ENCODE measurements around the gene PCCA.
A peak's percentile ranks its signal among the peaks of the same experiment; 100 is the strongest.
"Not testable (repeated sequence)": the region's sequence is repeated elsewhere in the genome, so short reads cannot be mapped to it uniquely, and the experiment has no call there.

Gene PCCA

DNA sequence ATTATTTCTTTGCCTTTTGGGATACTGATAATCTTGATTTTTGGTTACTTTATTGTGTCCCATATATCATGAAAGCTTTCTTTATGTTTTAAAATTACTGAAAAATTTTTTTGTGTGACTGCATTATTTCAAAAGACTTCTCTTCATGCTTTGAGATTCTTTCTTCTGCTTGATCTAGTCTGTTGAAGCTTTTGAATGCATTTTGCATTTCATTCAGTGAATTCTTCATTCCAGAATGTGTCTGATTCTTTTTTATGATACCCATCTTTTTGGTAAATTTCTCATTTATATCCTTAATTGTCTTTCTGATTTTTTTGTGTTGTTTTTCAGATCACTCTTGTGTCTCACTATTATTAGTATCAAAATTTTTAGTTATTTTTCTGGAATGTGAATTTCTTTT lies 289.6 kb downstream of the PCCA start:
- no peak for DNase-seq

DNA sequence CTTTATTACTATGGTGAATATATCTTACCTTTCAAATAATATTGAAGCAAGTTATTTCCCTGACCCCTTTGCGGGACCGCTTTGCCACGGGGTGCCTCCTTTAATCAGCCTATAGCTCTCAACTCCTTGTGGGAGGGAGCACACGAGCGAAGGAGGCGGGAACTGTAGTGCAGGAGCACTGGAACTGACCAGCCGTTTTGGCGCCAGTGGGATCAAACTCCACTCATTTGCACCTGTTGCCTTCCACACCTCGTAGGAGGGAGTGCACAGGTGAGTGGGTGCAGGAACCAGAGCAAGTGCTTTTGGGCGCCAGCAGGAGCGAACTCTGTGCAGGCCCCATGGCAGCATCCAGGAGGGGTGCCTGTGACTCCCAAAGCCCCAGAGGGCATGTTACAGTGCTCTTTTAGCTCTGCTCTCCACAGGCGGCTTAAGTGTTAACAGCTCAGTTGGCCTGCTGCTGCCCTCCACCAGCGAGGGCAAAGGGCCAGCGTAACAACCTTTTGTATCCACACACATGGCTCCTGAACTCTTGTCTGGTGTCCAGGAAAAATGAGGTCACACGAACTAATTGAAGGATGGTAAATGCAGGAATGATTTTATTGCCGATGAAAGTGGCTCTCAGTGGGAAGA lies 292.8 kb downstream of the PCCA start:
- DNase-seq = no peak

DNA sequence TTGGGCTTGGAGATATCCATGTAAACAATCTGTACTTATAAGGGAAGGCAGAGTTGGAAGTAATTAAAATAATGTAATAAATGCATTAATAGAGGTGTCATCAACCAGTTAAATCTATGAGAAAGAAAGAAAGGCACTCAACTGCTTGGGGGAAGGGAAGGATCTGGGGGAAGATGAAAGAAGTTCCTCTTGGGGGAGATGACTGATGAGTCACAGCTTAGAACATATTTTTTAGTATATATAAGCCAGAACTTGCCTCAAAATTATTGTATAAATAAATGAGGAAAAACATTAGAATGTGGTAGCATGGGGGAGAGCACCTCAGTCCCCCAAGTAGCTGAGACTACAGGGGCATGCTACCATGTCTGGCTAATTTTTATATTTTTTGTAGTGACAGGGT lies 293.9 kb downstream of the PCCA start:
- DNase-seq = peak; percentile 74

DNA sequence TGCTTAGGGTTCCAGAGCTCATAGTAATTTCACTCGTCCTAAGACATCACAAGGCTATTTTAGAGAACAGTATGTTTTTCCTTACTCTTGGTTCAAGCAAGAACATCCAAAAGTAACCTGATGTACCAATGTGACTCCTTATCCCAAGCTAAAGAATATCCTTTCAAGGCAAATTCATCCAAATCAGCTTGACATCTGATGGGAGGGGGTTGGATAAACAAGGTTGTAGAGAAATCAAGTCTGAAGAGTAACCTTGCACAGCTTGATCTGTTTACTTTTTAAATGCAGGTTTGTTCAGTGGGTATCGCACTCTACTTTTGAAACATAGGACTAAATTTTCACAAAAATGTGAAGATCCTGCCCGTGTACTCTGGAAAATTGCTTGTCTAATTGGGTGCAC lies 298.5 kb downstream of the PCCA start:
- DNase-seq = no peak

DNA sequence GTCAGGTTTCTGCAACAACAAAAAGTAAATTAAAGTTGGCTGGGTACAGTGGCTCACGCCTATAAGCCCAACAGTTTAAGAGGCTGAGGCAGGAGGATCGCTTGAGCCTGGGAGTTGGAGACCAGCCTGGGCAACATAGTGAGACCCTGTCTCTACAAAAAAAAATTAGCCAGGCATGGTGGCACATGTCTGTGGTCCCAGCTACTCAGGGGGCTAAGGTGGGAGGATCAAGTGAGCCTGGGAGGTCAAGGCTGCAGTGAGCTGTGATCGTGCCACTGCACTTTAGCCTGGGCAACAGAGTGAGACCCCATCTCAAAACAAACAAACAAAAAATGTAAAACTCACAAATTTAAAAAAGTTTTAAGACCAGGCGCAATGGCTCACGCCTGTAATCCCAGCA lies 299.3 kb downstream of the PCCA start:
- not testable (repeated sequence) for DNase-seq

DNA sequence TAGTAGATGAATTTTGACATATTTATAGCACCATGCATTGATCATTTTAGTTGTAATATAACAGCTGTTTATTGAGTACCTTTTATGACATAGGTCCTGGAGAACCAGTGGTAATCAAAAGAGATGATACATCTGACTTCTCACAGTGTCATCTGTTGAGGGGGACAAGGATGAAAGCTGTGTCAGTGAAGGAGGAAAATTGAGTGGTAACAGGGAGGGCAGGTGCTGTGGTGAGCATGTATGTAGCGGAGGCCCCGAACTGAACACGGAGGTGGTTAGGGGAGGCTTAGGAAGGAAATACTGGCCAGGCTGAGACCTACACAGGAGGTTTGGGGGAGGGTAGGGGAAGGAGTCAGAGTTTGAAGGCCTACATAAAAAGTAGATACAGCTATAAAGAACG lies 300.0 kb downstream of the PCCA start:
- no peak for DNase-seq

DNA sequence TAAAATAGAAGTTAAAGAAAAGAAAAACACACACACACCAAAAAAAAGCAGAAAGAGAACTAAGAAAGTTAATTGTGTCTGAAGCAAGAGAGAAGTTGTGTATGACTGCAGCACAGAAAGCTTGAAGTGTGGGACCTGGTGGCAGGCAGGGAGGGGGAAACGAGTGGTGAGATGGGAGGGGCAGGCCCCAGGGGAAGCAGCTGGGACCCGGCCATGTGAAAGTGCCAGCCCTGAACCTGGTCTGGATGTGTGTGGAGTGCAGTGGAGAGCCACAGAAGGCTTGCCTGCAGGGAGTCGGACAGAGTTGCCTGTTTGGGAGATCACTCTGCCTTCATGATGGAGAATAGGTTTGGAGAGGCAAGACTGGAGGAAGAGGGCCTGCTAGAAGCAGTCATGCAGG lies 300.7 kb downstream of the PCCA start:
- DNase-seq = no peak

DNA sequence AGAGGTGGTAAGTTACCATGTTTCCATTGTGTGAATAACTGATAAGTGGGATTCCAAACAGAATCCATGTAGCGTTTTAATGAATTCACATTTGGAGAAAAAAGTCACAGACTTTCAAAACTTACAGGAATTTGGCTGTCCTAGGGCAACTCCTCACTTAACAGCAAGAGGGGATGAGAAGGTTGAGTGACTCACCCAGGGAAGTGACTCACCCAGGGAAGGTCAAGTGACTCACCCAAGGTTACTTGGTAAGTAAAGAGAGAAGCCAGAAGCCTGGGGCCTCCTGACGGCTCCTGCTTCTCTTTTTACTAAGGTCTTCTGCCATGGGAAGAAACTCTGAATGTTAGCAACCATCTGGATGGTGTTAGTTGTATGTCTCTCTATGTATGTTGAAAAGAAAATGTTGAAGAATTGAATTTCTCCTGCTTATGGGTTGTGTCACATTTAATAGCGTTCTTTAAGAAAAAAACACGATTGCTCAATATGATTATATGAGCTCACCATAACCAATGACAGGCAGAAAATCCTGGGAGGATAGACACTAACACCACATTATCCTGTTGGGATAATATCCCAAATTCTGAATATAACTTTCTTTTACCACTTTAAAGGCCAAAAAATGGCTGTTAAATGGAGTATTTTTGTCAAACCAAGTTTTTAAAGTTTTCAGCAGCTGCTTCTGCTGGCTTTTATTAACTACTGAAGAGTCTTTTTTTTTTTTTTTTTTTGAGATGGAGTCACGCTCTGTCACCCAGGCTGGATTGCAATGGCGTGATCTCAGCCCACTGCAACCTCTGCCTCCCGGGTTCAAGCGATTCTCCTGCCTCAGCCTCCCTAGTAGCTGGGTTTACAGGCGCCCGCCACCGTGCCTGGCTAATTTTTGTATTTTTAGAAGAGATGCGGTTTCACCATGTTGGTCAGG lies 304.1 kb downstream of the PCCA start:
- DNase-seq = peak; percentile 100

DNA sequence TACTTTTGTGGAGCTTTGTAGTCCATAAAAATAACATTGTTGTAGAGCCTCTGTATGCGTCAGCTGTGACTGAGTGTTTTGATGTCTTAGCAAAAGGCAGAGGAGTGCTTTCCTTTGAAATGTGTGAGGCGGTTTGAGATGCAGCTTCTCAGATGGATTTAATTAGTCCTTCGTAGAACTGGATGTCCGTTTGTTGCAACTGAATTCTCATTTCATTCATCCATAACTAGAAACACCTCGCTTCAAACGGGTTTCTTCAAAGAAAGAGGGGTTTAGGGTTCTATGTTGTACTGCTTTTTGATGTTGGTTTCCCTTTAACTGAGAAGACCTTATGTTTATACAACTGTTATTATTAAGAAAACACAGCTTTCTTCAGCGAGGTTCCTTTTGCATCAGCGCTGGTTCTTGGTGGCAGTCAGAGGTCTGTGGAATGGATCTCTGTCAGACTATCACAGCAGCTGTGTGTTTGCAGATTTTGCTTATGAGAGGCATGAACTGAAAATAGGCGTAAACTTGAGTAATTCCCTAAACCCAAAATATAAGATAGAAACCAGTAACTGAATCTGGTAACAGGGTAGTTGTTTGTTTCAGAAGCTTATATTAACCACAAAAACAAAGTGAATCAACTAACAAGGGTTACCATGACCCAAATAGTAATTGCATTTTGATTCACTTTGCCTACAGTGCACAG lies 305.3 kb downstream of the PCCA start:
- DNase-seq = peak; percentile 94

DNA sequence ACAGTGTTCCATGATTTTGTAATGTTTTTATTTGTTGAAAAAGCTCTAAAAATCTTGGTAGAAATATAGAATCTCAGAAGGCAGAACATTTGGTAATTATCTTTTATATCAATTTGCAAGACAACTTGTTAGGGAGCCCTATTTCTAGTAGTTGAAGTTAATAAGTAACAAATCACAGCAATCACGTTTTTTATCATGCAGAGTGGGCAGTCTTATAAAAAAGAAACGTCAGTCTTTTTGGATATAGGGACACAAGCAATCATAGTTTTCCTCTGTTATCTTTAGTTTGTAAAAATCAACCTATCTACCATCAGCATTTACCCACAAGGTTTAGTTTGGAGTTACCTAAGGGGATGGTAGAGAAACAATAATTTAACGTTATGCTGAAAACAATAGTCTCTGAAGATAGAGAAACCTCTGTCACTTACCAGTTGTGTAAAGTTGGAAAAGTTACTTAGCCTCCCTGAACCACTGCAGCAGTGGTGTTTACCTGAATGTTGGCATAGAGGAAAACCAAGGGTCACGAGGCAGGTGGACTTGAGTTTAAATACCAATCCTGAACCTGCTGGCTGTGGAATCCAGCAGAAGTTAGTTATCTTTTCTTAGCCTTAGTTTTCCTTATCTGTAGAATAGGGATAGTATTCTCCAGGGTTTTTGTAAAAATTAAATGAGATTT lies 306.9 kb downstream of the PCCA start:
- DNase-seq = no peak

DNA sequence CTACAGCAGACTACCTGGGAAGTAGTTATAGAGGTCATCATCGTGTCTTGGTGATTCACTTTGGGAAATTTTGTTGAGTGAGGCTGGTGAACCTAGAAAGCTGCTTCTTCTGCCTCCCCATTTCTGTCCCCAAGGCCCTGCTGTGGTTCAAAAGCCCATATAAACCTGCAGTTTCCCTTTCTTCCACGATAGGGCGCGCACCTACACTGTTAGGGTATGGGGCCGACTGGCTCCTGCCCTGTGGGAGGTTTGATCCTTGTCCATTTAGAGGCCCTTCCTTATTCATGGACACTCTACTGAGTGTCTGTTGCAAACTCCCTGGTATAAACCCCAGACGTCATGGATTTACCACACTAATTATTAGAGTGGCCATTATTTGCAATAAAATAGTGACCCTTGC lies 307.9 kb downstream of the PCCA start:
- DNase-seq = no peak

DNA sequence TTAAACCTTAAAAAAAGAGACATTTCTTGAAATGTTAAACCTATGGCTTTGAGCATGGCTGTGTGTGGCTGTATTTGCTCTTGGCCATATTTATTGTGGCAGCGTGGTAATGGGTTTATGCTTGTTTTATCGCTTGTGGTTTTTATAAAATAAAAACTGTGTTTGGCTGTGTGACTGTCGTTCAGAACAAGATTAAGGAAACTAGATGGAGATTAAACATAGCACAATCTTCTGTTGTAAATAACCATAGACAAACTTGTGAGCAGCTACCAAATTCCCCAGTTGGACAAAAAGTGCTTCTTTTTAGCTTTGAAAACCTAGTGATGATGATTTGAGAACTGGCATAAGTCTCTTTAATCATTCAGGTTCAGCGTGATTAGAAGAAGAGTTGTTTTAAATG lies 308.7 kb downstream of the PCCA start:
- DNase-seq = no peak

DNA sequence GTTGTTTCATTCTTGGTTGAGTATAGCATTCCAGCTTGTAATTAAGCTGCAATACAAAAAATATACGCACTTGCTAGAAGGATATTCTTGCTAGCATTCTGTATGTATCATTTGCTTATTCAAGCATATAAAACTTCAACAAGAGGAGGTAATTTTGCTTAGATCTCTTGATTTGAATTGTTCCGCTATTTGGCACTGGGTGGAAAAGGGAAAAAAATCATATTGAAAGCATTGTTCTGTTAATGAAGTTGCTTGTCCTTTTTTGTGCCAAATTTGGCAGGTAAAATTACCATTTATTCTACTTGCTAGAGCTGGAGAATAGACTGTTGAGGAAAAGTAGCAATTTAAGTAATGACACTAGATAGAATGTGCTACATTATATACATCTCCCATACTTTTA lies 309.5 kb downstream of the PCCA start:
- no peak for DNase-seq

DNA sequence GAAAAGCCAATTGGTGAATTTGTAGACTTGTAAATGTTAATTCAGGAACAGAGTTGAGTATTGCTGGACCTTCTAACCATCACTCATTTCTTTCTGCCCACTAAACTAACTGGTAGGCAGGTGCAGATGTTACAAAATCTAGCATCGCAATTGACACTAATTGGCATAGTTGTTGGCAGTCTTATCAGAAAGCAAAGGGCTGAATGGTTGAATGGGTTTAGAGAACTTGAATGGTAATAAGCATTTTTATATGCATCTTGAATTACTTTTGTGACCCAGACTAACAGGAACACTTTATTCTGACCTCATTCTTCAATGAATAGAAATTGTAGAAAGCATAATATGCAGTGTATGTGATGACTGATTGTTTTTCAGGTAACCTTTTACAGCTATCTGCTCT lies 310.6 kb downstream of the PCCA start:
- DNase-seq = no peak

DNA sequence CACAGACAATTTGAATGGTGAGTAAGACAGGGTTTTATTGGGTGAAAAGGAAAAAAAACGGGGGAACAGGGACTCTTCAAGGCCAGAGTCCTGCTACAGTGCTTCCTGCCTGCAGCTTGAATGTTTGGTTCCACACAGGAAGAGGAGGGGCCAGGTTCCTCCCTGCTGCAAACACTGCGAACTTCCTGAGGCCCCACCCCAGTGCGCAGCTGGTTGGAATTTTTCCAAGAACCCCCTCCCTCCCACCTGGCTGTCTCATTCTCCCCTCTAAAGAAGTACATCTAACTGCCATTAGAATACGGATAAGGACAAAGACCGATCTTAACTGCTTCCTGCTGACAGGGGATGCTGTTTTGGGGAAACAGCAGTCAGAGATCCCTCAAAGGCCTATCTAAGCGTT lies 314.8 kb downstream of the PCCA start:
- no peak for DNase-seq

DNA sequence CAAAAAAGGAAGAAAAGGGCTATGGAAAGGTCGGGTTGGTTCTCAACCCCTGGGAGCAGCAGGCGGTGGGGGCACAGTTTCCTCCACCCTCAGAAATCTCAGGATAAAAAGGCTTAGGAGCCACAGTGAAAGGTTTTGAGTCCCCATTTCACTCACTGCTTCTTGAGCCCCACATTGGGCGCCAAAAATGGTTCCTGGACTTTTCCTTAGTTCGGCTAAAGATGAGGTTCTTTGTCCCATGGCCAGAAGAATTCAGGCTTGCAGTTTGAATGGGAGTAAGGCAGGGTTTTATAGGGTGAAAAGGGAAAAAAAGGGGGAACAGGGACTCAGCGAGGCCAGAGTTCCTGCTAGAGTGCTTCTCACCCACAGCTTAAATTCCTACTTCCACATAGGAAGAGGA lies 320.2 kb downstream of the PCCA start:
- DNase-seq = peak; percentile 33

DNA sequence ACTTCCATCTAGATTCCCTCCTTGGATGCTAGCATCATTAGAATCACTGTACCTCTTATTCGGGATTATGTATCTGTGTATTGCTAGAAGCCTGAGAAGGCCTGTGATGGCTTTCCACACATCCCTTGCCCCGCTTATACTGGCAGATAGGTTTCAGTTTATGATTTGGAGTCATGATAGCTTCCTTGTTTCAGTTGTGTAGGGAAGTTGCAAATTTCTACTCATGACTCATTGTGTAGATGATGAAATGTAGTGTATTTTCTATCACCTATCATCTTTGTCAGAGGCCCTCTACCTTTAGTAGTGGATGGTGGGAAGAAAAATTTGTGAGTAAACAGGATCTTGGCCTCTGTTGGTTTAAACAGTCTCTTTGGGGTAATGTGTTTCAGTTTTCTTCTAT lies 334.5 kb downstream of the PCCA start:
- DNase-seq = peak; percentile 22

DNA sequence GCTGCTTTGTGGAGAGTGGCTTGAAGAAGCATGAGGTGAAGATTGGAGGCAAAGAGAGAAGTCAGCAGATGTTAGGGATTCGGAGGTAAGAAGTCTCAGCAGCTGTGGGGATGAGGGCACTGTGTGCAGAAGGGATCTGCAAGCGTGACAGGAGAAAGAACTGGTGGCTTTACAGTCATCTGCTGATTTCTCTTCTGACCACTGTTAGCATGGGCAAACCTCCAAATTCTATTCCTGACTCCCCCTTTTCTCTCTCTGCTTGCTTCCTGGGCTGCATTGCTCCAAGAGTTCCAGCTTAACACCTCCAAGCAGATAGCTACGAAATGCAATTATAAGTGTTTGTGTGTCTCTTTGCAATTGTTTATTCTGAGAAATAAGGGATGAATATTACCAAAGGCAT lies 340.1 kb downstream of the PCCA start:
- DNase-seq = peak; percentile 9

DNA sequence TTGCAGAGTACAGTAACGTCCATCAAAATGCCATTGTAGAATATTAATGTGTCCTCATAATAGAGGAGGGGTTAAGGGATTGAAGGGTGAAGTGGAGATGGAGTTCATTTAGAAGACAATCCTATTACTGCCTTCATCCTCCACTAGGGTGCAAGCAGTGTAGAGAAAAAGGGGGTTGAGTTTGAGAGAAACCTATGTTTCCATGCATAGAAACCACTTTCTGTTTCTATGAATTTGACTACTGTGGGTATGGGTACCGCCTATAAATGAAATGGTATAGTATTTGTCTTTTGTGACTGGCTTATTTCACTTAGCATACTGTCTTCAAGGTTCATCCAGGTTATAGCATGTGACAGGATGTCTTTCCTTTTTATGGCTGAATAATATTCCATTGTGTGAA lies 343.7 kb downstream of the PCCA start:
- no peak for DNase-seq

DNA sequence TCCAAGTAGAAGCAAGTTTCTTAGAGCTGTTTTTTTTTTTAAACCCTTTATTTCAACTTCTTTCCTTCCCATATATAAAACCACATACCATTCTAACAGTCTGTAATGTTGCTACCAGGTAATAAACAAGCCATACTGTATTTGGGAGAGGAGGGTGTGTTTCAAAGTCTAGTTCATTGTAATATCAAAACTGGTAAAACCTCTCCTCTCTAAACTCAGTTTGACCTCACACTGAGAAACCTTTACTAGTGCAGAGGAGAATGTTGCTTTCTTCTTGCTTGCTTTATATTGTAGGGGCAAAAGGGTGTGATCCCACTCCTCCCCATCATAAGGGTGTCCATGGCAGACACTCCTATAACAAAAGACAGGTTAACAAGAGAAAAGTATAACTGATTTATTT lies 344.6 kb downstream of the PCCA start:
- DNase-seq = no peak

DNA sequence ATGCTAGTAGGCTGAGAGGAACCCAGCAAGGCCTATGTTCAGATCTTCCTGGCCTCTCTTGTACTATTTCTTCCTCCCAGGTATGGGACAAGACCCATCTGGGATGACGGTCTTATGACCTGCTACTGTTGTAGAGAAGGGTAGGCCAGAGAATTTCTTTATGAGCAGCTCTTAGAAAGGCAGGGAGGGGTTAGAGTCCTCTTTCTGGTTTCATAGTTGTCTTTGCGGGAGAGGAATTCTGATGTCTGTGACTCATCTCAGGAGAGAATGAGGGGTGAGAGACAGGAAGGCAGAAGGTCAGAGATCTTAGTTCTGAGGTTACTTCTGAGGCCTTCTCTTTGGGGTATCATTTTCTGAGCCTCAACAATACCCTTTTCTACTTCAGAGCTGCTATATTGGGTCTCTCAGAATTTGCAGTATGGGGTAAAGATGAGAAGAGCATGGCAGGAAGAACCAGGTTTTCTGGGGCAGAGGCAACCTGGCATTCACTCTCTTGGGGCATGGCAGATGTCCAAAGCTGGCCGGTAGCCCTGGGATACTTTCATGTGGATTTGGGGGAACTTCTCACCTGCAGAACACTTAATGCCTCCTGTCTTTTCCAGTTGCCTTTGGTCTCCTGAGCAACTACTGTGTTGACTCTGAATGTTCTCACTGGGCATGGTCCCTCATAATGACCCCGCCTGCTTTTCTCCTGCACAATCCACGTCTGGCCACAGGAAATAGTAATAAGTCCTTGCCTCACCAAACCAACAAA lies 345.3 kb downstream of the PCCA start:
- peak; percentile 71 for DNase-seq

DNA sequence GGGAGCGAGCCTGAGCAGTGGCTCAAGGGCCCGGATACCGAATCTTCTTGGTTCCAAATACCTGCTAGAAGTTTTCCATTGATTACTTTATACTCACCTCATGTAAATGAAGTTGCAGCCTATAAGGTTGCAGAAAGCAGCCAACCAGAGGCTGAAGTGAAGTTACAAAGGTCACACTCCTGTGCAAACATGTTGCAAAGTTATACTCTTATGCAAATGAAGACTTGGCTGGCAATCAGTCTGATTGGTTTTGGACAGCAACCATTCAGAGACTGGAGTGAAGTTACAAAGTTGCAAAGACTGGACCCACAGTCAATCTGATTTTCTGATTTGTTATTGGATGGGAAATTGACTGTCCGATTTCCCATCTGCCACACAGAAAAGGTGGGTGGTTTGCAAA lies 347.2 kb downstream of the PCCA start:
- DNase-seq = no peak

Measured in fibroblast of skin of right biceps (primary cell).